OCI-LY3 (cell line): ENCODE results near the gene CFAP46.

ENCODE experiments used
- CTCF ChIP-seq: fragments of 200-600, 300-600 bp; sonication (generic); IDR thresholded peaks from 2 replicates; pipeline ENCODE4 v1.5.1; 2014; ENCODE audit warnings: antibody characterized with exemption, low read length, low read depth
- EZH2phosphoT487 ChIP-seq: fragments of 200-600 bp; shearing (Covaris generic); IDR thresholded peaks from 2 replicates; pipeline ENCODE4 v1.6.1; 2018; ENCODE audit warnings: antibody characterized with exemption, mixed run types, low read depth

GRCh38 chr10:132947843-132948242 is 5.5 kb upstream of the CFAP46 start:
- TF ChIP-seq CTCF (no peak), EZH2phosphoT487 (no peak)
